Chondrocyte (in vitro differentiated cells): ENCODE results near the gene TEX55. TPM values are rescaled to one million over a fixed set of nuclear protein-coding genes. Genes with fewer than 3 reads are reported as not detected.

ENCODE experiments used
- DNase-seq: peaks from one replicate; pipeline ENCODE4 v3.0.0; 2021; ENCODE audit warnings: mixed read lengths, low spot score
- H3K27ac Mint-ChIP-seq: one replicate; pipeline ENCODE4 v1.8.0; 2021; ENCODE audit warnings: mild to moderate bottlenecking, moderate library complexity, mixed read lengths; ENCODE audit not compliant: unreplicated experiment
- H3K27me3 Mint-ChIP-seq: 2 replicates; pipeline ENCODE4 v1.8.0; 2021; ENCODE audit warnings: low read depth, mixed read lengths
- H3K36me3 Mint-ChIP-seq: 2 replicates; pipeline ENCODE4 v1.8.0; 2021; ENCODE audit warnings: low read depth, mixed read lengths
- H3K4me1 Mint-ChIP-seq: 2 replicates; pipeline ENCODE4 v1.8.0; 2021; ENCODE audit warnings: low read depth, mild to moderate bottlenecking, mixed read lengths
- H3K4me3 Mint-ChIP-seq: one replicate; pipeline ENCODE4 v1.8.0; 2021; ENCODE audit warnings: mild to moderate bottlenecking, moderate library complexity, mixed read lengths; ENCODE audit not compliant: unreplicated experiment
- H3K9me3 Mint-ChIP-seq: 2 replicates; pipeline ENCODE4 v1.8.0; 2021; ENCODE audit warnings: low read depth, mixed read lengths
- total RNA-seq: library from RNA; stranded (reverse); gene quantifications from 3 replicates; pipeline ENCODE4 v1.2.1, GENCODE V29; 2021
- TF ChIP-seq, protein P1 (sequence below): fragments of 200-600 bp; sonication (generic); IDR thresholded peaks from 2 replicates; pipeline ENCODE4 v1.5.0; 2021; ENCODE audit warnings: antibody characterized with exemption, mild to moderate bottlenecking, moderate library complexity

Gene TEX55
- total RNA-seq, 1 donor from 2014 or later: not detected

GRCh38 chr3:119187266-119187665 lies 41.3 kb downstream of the TEX55 start:
- Mint-ChIP-seq H3K4me3 (no peak overlapping the region), H3K27me3 (no peaks in the 10 kb centered on the region), H3K27ac (no peak overlapping the region), H3K9me3 (no peaks in the 10 kb centered on the region), H3K36me3 (no peaks in the 10 kb centered on the region), H3K4me1 (peaks cover 6% of the 10 kb centered on the region)
- TF ChIP-seq, protein P1, sequence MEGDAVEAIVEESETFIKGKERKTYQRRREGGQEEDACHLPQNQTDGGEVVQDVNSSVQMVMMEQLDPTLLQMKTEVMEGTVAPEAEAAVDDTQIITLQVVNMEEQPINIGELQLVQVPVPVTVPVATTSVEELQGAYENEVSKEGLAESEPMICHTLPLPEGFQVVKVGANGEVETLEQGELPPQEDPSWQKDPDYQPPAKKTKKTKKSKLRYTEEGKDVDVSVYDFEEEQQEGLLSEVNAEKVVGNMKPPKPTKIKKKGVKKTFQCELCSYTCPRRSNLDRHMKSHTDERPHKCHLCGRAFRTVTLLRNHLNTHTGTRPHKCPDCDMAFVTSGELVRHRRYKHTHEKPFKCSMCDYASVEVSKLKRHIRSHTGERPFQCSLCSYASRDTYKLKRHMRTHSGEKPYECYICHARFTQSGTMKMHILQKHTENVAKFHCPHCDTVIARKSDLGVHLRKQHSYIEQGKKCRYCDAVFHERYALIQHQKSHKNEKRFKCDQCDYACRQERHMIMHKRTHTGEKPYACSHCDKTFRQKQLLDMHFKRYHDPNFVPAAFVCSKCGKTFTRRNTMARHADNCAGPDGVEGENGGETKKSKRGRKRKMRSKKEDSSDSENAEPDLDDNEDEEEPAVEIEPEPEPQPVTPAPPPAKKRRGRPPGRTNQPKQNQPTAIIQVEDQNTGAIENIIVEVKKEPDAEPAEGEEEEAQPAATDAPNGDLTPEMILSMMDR: no peak
- DNase-seq: no peak

GRCh38 chr3:119191800-119192199 lies 45.8 kb downstream of the TEX55 start:
- no peaks in the 10 kb centered on the region for H3K27me3 Mint-ChIP-seq
- no peaks in the 10 kb centered on the region for H3K36me3 Mint-ChIP-seq
- no peaks in the 10 kb centered on the region for H3K9me3 Mint-ChIP-seq
- H3K4me1 Mint-ChIP-seq: peaks cover 9% of the 10 kb centered on the region
- TF ChIP-seq, protein P1: no peak
- H3K27ac Mint-ChIP-seq: no peak overlapping the region
- H3K4me3 Mint-ChIP-seq: no peak overlapping the region
- no peak for DNase-seq

DNA sequence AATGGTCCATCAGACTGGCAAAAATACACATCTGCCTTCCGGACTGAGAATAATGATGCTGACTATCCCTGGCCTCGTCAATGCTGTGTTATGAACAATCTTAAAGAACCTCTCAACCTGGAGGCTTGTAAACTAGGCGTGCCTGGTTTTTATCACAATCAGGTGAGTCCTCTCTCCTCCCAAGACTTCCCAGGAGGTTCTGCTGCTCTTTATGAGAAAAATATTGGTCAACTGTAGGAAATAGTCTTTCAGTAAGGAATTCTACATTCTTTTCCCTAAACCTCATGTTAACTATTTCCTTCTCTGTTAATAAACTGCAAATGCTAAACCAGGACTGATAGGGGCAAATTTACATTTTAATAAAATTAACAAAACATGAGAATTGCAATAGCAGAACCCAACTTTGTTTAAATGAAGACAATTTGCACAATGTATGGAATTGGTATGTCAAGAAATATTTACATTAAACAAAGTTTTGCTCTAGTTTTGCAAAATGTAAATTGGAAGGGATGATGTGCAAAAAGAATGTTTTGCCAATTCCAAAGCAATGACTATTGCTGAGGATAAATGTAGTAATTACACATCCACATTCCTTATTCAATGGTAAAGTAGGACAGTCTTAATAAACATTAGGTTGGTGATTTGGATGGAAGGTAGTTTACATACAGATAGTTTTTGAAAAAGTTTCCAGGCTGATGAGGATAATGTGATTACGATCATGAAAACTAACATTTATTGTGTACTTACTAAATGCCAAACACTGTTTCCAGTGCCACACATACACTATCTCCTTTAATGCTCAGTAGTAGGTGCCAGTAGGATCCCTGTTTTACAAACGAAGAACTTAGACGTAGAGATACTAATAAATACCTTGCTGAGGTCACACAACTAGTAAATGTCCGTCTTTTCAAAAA lies 48.5 kb downstream of the TEX55 start:
- Mint-ChIP-seq H3K27me3 (no peaks in the 10 kb centered on the region), H3K27ac (no peak overlapping the region), H3K36me3 (no peaks in the 10 kb centered on the region), H3K9me3 (no peaks in the 10 kb centered on the region), H3K4me1 (peaks cover 9% of the 10 kb centered on the region), H3K4me3 (no peak overlapping the region)
- TF ChIP-seq, protein P1: no peak
- DNase-seq: no peak

DNA sequence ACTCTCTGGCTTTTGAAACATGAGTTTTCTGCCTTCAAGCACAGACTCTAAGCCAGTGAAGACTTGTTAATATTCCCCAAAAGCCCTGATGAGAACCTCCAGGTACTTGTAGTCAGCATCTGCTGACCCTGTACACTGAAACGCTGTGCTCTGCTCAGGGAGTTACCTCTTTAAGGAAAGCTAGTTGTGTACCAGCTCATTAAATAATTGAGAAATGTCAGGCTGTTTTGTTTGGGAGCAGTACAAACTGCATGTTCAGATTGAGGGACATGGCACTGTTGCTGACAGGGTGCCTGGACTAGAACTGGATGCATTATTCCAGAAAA lies 49.1 kb downstream of the TEX55 start:
- Mint-ChIP-seq H3K4me3 (no peak overlapping the region), H3K27me3 (no peaks in the 10 kb centered on the region), H3K4me1 (peaks cover 9% of the 10 kb centered on the region), H3K36me3 (no peaks in the 10 kb centered on the region), H3K9me3 (no peaks in the 10 kb centered on the region), H3K27ac (no peak overlapping the region)
- no peak for DNase-seq
- TF ChIP-seq, protein P1: no peak

DNA sequence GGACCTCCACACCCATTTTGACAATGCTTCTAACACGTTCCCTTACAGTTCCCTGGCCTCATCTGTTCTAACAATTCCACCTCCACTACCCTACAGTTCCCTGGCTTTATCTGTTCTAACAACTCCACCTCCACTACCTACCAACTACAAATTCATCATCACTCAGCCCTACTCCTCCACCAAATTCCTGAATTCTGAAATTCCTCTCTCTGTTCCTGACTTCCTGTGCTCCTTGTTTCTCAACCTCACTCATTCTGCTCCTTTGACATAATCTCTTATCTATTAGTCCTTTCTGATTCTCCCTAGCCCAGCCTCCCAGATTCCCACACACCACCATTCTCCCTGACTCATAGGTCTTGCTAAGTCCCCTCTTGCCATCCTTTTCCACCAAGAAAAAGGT lies 49.9 kb downstream of the TEX55 start:
- H3K4me3 Mint-ChIP-seq: no peak overlapping the region
- no peaks in the 10 kb centered on the region for H3K9me3 Mint-ChIP-seq
- TF ChIP-seq, protein P1: no peak
- H3K4me1 Mint-ChIP-seq: peaks cover 9% of the 10 kb centered on the region
- H3K27ac Mint-ChIP-seq: no peak overlapping the region
- DNase-seq: no peak
- no peaks in the 10 kb centered on the region for H3K27me3 Mint-ChIP-seq
- no peaks in the 10 kb centered on the region for H3K36me3 Mint-ChIP-seq

Other genes starting within 250 kb of the TEX55 start
- gene IGSF11, start 111.3 kb upstream of the TEX55 start, total RNA-seq: not detected in 3 replicates
- gene UPK1B, start 27.4 kb downstream of the TEX55 start, total RNA-seq: not detected in 3 replicates
- gene B4GALT4, start 94.7 kb downstream of the TEX55 start, total RNA-seq: 25.8 to 26.7 TPM (median 25.9 TPM) in 3 replicates
- 35.2 to 50.3 TPM (median 37.1 TPM) in 3 replicates for gene ARHGAP31, start 148.2 kb downstream of the TEX55 start, total RNA-seq